GM23338 (cell line): ENCODE measurements around the gene PALLD. TPM values are rescaled to one million over a fixed set of nuclear protein-coding genes. Genes with fewer than 3 reads are reported as not detected.

ENCODE experiments used
- ATAC-seq: fragments of 200-7000 bp; cut with Tn5 transposase; 3 replicates; pipeline ENCODE4 v1.9.1; 2020
- DNase-seq: peaks from one replicate; pipeline ENCODE4 v3.0.0-alpha.2; 2015; ENCODE audit warnings: low spot score
- H2AFZ ChIP-seq: fragments of 200-600 bp; sonication (generic); 2 replicates; pipeline ENCODE4 v1.8.0; 2016; ENCODE audit warnings: antibody characterized with exemption, mild to moderate bottlenecking, moderate library complexity
- H3F3A ChIP-seq: fragments of 200-600 bp; sonication (generic); replicated peaks from 2 replicates; pipeline ENCODE4 v1.8.0; 2017; ENCODE audit warnings: antibody characterized with exemption, mixed run types, low read depth
- H3K27ac ChIP-seq: fragments of 200-600 bp; sonication (generic); 2 replicates; pipeline ENCODE4 v1.6.1; 2016; ENCODE audit warnings: low read depth
- H3K27me3 ChIP-seq: fragments of 200-600 bp; sonication (generic); 2 replicates; pipeline ENCODE4 v1.8.0; 2016; ENCODE audit warnings: mild to moderate bottlenecking, mixed run types, moderate library complexity; ENCODE audit not compliant: insufficient read depth
- H3K36me3 ChIP-seq: fragments of 200-600 bp; sonication (generic); 2 replicates; pipeline ENCODE4 v1.8.0; 2016; ENCODE audit warnings: mild to moderate bottlenecking; ENCODE audit not compliant: insufficient read depth
- H3K4me1 ChIP-seq: fragments of 200-600 bp; sonication (generic); 2 replicates; pipeline ENCODE4 v1.8.0; 2016; ENCODE audit warnings: mild to moderate bottlenecking, moderate library complexity; ENCODE audit not compliant: insufficient read depth
- H3K4me2 ChIP-seq: fragments of 200-600 bp; sonication (generic); 2 replicates; pipeline ENCODE4 v1.7.1; 2017; ENCODE audit warnings: mixed run types
- H3K4me3 ChIP-seq: fragments of 200-600 bp; sonication (generic); 2 replicates; pipeline ENCODE4 v1.6.1; 2016; ENCODE audit warnings: mixed run types
- H3K79me2 ChIP-seq: fragments of 200-600 bp; sonication (generic); replicated peaks from 2 replicates; pipeline ENCODE4 v1.8.0; 2017; ENCODE audit warnings: mild to moderate bottlenecking; ENCODE audit not compliant: insufficient read depth
- H3K9me2 ChIP-seq: fragments of 200-600 bp; sonication (generic); 2 replicates; pipeline ENCODE4 v1.8.0; 2017; ENCODE audit not compliant: insufficient read depth
- H4K20me1 ChIP-seq: fragments of 200-600 bp; sonication (generic); replicated peaks from 2 replicates; pipeline ENCODE4 v1.8.0; 2017; ENCODE audit warnings: mild to moderate bottlenecking; ENCODE audit not compliant: insufficient read depth
- H3K27ac Mint-ChIP-seq: 2 replicates; pipeline ENCODE4 v1.8.0; 2020; ENCODE audit warnings: inconsistent platforms, mild to moderate bottlenecking, moderate library complexity, mixed read lengths
- H3K27me3 Mint-ChIP-seq: 3 replicates; pipeline ENCODE4 v1.8.0; 2022; ENCODE audit warnings: low read depth, mild to moderate bottlenecking, moderate library complexity, mixed read lengths, inconsistent platforms; ENCODE audit not compliant: insufficient read depth, poor library complexity
- H3K36me3 Mint-ChIP-seq: 3 replicates; pipeline ENCODE4 v1.8.0; 2021; ENCODE audit warnings: low read depth, mild to moderate bottlenecking, inconsistent platforms, moderate library complexity, mixed read lengths
- H3K4me1 Mint-ChIP-seq: 3 replicates; pipeline ENCODE4 v1.8.0; 2020; ENCODE audit warnings: mild to moderate bottlenecking, inconsistent platforms, mixed read lengths
- H3K4me3 Mint-ChIP-seq: 3 replicates; pipeline ENCODE4 v1.8.0; 2021; ENCODE audit warnings: moderate library complexity, mild to moderate bottlenecking, inconsistent platforms, mixed read lengths
- H3K9me3 Mint-ChIP-seq: 3 replicates; pipeline ENCODE4 v1.8.0; 2020; ENCODE audit warnings: moderate library complexity, mild to moderate bottlenecking, inconsistent platforms, mixed read lengths
- CREB1 ChIP-seq: fragments of 250-450 bp; sonication (Bioruptor Pico); IDR thresholded peaks from 2 replicates; pipeline ENCODE4 v1.5.0; 2020; ENCODE audit warnings: low read depth, mild to moderate bottlenecking, moderate library complexity
- CTCF ChIP-seq, 2 experiments: fragments of 200-600 bp in 1 of 2; sonication (generic) in 1 of 2; conservative IDR thresholded peaks; 2 replicates each; pipeline versions ENCODE4 v1.5.1 to v1.6.1; 2016 to 2017; ENCODE audit warnings: antibody characterized with exemption in 2 of 2, low read depth in 2 of 2, mild to moderate bottlenecking in 2 of 2, moderate library complexity in 1 of 2
- ETS1 ChIP-seq: IDR thresholded peaks from 2 replicates; pipeline ENCODE4 v1.6.1; 2016; ENCODE audit warnings: antibody characterized with exemption
- EZH2 ChIP-seq: fragments of 200-600 bp; sonication (generic); IDR thresholded peaks from one replicate; pipeline ENCODE4 v1.8.0; 2017; ENCODE audit warnings: antibody characterized with exemption, mild to moderate bottlenecking, low read depth; ENCODE audit not compliant: unreplicated experiment
- EZH2phosphoT487 ChIP-seq: fragments of 200-600 bp; sonication (generic); IDR thresholded peaks from one replicate; pipeline ENCODE4 v1.8.1; 2018; ENCODE audit warnings: antibody characterized with exemption; ENCODE audit not compliant: unreplicated experiment
- JUNB ChIP-seq: IDR thresholded peaks from one replicate; pipeline ENCODE4 v1.6.1; 2016; ENCODE audit warnings: antibody characterized with exemption; ENCODE audit not compliant: unreplicated experiment
- NANOG ChIP-seq: IDR thresholded peaks from 2 replicates; pipeline ENCODE4 v1.6.1; 2016; ENCODE audit warnings: antibody characterized with exemption, borderline replicate concordance
- POLR2AphosphoS5 ChIP-seq: IDR thresholded peaks from 2 replicates; pipeline ENCODE4 v1.6.1; 2016; ENCODE audit warnings: antibody characterized with exemption, low read depth
- REST ChIP-seq: IDR thresholded peaks from one replicate; pipeline ENCODE4 v1.6.1; 2018; ENCODE audit warnings: antibody characterized with exemption; ENCODE audit not compliant: unreplicated experiment
- STAT1 ChIP-seq: IDR thresholded peaks from one replicate; pipeline ENCODE4 v1.6.1; 2016; ENCODE audit warnings: antibody characterized with exemption; ENCODE audit not compliant: unreplicated experiment
- ZNF114 ChIP-seq: fragments of 250-450 bp; sonication (Bioruptor Pico); IDR thresholded peaks from 2 replicates; pipeline ENCODE4 v1.5.0; 2020; ENCODE audit warnings: mild to moderate bottlenecking, moderate library complexity
- ZNF331 ChIP-seq: fragments of 250-450 bp; sonication (Bioruptor Pico); IDR thresholded peaks from 2 replicates; pipeline ENCODE4 v1.5.0; 2020; ENCODE audit warnings: low read depth, mild to moderate bottlenecking, moderate library complexity
- ZNF462 ChIP-seq: fragments of 250-450 bp; sonication (Bioruptor Pico); IDR thresholded peaks from 2 replicates; pipeline ENCODE4 v1.5.0; 2020; ENCODE audit warnings: mild to moderate bottlenecking, moderate library complexity
- polyA plus RNA-seq: library from polyadenylated mRNA; unstranded; fragments of >200 nt; fragmentation: Nextera tagmentation; extraction: Ambion mirVana; gene quantifications from 2 replicates; pipeline ENCODE4 v1.2.1, GENCODE V29; 2016
- total RNA-seq: library from RNA; depleted of rRNA; stranded (reverse); fragments of >200 nt; shearing (Covaris generic); gene quantifications from 2 replicates; pipeline ENCODE4 v1.2.3, GENCODE V29; 2014

Gene PALLD
- total and polyA plus RNA-seq, 2 experiments from 2014 or later, result 13.1 to 30.2 TPM

GRCh38 chr4:168972596-168972995, 475.7 kb downstream of the PALLD start:
- Mint-ChIP-seq H3K27me3 (no peaks in the 10 kb centered on the region), H3K36me3 (peaks cover 17% of the 10 kb centered on the region), H3K4me3 (no peak overlapping the region), H3K4me1 (no peaks in the 10 kb centered on the region), H3K9me3 (peaks cover 43% of the 10 kb centered on the region), H3K27ac (no peak overlapping the region)
- Histone ChIP-seq H3K27ac (no peak overlapping the region), H3K9me2 (0 out of 2 replicates have a peak, but pooled peaks cover 4% of the 10 kb centered on the region), H3K4me1 (no peaks in the 10 kb centered on the region), H2AFZ (no peak overlapping the region), H3K27me3 (no peaks in the 10 kb centered on the region), H3K79me2 (no peaks in the 10 kb centered on the region), H4K20me1 (no peaks in the 10 kb centered on the region), H3K36me3 (peaks cover 13% of the 10 kb centered on the region; the same call in 1 of the 2 replicates), H3F3A (no peaks in the 10 kb centered on the region), H3K4me3 (no peak overlapping the region), H3K4me2 (no peak overlapping the region)
- no peak for DNase-seq
- TF ChIP-seq POLR2AphosphoS5, result no peak
- TF ChIP-seq ZNF462 (CRISPR knock-in tag), result no peak
- TF ChIP-seq STAT1, result no peak
- TF ChIP-seq REST, result no peak
- no peak for TF ChIP-seq NANOG
- no peak for TF ChIP-seq CREB1 (CRISPR knock-in tag)
- TF ChIP-seq ZNF114 (CRISPR knock-in tag), result no peak
- TF ChIP-seq ETS1, result no peak
- TF ChIP-seq JUNB, result no peak
- no peak for TF ChIP-seq EZH2
- TF ChIP-seq EZH2phosphoT487, result no peak
- no peak for TF ChIP-seq CTCF (conservative IDR thresholded peaks at IDR 0.05; ENCODE audit: low read depth in 2 of 2)
- TF ChIP-seq ZNF331, result no peak
- ATAC-seq, result no peak
